GM21515 (cell line): Measurements from ENCODE around the gene BOK.

Experiments
- ATAC-seq: cut with Tn5 transposase; IDR thresholded peaks from one replicate; pipeline ENCODE4 v1.9.1; 2021; ENCODE audit not compliant: unreplicated experiment

BOK gene

GRCh38 chr2:241598061-241598460 is 39.5 kb downstream of the BOK start:
- no peak for ATAC-seq

DNA sequence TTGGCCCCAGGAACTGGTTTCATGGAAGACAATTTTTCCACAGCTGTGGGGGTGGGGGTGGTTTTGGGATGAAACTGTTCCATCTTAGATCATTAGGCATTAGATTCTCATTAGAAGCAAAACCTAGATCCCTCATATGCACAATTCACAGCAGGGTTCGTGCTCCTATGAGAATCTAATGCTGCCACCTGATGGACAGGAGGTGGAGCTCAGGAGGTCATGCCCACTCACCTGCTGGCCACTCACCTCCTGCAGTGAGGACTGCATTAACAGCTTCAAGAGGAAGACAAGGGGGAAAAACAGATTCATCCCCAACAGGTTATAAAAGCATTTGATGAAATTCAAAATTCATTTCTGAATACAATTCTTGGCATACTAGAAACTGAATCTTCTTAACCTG is 39.9 kb downstream of the BOK start:
- no peak for ATAC-seq

GRCh38 chr2:241599615-241600014 is 41.1 kb downstream of the BOK start:
- no peak for ATAC-seq

- ATAC-seq = no peak
These were observed 43.3 kb downstream of the BOK start for GRCh38 chr2:241601841-241602240.

DNA sequence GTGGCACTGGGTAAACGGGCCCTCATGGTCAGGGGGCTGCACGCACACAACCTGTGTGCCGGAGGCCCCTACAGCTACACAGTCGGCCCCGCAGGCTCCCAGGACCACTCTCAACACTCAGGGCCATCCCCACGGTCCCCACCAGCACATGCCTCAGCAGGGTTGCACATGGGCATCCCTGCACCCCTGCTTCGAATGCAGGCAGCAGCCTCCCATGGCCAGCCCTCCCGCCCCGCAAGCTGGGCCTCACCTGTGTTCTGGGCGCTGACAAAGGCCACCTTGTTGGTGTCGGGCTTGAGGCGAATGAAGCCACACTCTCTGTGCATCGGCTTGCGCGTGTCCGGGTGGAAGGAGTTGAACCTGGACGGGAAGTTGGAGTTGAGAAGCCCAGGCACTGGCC is 44.2 kb downstream of the BOK start:
- no peak for ATAC-seq

DNA sequence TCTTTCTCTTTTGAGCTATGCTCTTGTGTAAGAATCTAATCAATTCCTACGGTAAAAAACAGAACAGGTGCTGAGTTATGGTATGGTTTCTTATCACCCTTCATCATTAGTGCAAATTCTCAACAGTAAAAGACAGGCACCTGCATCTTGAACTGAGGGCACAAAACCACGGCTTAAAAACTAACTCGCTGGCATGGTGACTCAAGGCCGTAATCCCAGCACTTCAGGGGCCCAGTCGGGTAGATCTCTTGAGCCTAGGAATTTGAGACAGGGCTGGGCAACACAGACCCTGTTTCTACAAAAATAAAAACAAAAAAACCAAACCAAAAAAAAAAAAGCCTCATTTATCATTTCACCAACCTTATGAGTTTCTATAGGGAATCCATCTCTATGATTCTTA is 45.1 kb downstream of the BOK start:
- no peak for ATAC-seq

DNA sequence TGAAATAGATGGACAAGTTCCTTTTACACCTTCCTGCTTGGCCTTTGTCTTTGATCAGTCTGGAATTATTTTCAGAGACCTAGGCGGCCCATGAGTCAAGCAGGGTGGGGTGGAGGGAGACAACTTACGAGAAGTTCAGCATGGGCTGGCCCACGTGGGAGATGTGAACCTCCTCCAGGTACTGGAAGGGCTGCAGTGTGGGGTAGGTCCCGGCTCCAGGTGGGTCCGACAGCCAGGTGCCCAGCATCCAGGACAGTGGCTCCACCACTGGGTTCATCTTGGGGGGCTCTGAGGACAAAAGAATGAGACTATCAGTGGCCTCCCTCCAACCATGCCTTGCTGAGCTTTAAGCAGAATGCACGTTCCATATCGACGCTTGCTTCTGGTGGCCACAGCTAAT is 47.6 kb downstream of the BOK start:
- no peak for ATAC-seq

DNA sequence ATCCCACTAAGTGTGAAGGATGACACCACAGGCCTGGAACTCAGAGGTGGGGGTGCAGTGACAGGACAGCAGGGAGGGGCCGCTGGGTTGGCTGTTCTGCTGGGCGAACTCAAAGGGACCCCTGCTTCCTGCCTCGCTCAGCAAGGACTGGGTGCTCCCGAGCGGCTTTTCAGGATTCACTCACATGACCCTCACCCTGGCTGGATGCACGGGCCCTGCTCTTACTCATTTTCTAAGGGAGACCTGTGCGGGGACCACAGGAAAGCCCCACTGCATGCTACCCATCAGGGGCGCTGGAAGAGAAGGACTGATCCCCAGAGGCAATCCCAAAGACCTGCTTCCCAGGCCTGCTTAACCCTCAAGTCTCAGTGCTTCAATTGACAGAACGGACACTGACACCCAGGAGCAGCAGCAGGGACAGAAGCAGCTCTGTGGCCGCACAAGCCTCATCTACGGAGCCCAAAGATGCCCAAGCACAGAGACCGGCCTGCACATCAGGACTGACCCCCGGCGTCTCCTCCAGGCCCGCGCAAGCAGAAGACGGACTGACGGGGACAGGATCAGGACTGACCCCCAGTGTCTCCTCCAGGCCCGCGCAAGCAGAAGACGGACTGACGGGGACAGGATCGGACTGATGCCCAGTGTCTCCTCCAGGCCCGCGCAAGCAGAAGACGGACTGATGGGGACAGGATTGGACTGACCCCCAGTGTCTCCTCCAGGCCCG is 48.8 kb downstream of the BOK start:
- ATAC-seq = no peak

GRCh38 chr2:241608881-241609280 is 50.3 kb downstream of the BOK start:
- no peak for ATAC-seq

GRCh38 chr2:241609859-241610793 is 51.6 kb downstream of the BOK start:
- ATAC-seq = peak; percentile 97

DNA sequence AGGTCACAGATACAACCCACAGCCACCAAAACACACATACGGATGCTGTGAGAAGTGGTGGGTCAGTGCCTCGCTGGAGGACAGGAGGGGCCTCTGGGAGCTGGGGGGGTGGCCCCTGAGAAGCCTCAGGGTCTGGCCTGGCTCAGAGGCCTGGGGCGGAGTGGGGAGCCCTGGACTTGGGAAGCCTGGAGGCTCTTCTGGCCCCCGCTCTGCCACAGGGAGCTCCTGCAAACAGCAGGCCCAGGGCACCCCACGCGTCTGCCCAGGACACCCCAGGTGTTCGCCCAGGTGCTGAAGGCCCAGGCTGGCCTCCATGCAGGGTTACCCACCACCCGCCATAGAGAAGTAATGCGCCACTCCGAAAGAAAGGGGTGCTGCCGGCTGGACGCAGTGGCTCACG is 52.5 kb downstream of the BOK start:
- ATAC-seq = no peak

DNA sequence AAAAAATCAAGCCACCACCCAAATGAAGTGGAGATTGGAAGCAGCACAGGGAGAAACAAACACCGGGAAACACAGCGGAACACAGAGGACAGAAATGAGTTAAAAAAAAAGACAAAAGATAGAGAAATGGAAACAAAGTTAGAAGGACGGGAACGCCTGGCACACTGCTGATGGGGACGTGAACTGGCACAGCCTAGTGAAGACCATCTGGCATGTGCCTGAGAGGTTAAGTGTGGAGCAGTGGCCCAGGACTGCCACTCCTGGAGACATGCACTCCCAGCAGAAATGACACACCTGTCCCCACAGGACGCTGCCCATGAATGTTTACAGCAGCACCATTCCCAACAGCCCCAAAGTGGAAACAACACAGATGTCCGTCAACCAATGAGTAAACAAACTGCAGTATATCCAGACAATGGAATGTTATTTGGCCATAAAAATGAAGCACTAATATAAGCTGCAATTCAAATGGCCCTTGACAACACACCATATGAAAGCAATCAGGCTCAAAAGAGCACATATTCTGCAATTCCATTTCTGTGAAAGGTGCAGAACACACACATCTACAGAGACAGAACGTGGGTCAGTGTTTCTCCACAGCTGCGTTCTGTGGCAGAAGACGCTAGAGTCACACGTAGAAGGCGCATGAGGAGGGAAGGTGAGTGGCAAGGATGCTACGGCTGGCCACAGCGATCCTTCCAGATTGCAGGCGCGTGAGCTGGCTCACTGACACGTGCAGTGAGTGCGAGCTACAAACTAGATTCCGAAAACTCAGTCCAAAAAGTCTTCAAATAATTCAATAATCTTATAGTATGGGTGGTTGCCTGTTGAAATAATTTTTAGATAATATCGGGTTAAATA is 53.8 kb downstream of the BOK start:
- ATAC-seq = no peak

DNA sequence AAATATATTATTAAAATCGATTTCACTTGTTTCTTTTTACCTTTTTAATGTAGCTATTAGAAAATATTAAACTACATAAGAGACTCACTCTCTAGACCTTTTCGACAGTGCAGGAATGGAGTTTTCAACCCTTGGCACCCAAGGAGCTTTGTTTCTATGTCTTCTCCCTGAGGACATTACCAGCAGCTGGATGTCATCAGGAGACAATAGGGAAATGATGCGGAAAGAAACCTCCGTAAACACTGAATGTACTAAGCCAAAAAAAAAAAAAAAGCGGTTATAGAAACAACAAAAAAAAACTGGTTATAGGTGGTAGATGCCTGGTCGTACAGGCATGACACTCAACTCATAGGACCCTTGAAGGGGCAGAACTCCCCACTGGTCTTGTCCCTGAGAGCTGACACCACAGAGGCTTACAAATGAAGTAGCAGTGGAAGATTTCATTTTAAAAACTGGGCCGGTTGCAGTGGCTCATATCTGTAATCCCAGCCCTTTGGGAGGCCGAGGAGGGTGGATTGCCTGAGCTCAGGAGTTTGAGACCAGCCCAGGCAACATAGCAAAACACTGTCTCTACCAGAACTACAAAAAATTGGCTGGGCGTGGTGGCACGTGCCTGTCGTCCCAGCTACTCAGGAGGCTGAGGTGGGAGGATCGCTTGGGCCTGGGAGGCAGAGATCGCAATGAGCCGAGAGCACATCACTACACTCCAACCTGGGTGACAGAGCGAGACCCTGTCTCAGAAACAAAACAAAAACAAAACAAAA is 54.7 kb downstream of the BOK start:
- no peak for ATAC-seq

GRCh38 chr2:241615041-241615440 is 56.5 kb downstream of the BOK start:
- ATAC-seq = no peak

- no peak for ATAC-seq
These were observed 57.0 kb downstream of the BOK start for GRCh38 chr2:241615522-241616052.

DNA sequence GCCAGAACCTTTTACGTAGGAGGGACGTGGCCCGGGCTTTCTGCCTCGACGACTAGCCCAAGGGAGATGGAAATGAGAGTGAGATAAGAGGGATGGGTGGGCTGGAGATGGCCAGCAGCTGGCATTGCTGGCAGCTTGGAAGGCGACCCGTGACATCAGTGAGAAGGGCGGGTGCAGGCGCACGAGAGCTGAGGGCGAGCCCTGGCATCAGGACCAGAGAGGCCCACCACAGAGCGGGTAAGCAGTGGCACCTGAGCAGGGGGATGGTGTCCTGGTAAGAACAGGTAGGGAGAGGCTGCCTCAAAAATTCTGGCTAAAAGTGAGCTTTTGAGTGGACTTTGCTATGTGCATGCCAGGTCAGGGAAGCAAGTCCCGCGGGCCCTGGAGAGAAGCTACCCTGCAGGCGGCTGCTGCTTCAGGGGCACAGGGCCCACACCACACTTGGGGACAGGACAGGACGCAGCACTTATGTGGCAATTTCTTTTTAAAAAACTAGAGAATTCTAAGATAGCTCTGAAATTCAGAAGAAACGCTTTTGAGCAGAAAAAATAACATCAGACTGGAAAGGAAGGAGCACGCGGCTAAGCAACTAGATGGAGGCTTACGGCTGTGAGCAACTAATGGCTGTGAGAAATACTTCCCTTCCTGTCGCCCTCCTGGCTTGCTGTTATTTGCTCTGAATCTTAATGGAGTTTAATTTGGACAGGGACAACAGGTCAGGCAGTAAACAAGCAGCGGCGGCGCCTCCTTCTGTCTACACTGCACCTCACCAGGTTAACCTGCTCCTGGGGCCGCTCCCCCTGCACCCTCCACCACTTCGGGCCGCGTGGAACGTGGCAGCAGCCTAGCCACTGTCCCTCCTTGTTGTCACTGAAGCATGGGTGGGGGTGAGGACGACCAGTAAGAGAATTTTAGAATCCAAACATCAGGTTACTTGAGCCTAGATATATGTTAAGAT is 57.9 kb downstream of the BOK start:
- ATAC-seq = no peak

DNA sequence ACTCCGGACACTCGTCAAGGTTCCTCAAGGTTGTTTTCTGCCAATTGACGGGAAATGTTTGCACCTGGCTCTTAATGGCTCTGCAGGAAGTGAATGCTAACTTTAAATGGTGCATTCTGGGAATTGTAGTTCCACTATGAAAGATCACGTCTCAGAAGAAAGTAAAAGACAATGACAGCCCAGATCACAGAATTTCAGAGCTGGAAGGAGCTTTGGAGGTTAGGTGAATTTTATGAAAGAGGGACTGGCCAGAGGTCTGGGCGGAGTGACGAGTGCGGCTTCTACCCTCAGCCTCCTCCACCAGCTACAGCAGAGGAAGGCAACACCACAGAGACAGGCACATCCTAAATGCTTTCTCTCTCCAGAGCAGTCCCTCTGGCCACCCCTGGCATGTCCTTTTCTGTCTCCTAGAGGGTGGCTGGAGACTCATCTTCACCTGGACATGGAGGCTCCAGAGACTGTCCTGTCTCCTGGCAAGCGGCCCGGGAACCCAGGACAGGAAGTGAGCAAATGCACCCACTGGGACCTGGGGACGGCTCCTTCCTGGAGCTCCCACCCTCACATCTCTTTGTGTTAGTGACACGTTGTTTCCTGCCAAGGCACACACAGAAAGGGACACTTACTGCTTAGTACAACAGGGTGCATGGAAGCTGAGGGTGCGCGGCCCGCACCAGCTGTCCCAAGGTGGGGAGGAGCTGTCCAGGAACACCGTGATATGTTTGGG is 59.0 kb downstream of the BOK start:
- no peak for ATAC-seq

- ATAC-seq = no peak
These were observed 59.8 kb downstream of the BOK start for GRCh38 chr2:241618296-241618805.
